Stimulated activated CD8-positive, alpha-beta memory T cell treated with anti-CD3 and anti-CD28 coated beads, Interleukin-12 subunit alpha, Interleukin-12 subunit beta, amount 100 ng/mL, for 4 hours (primary cell): ENCODE measurements around the gene PER3.

ENCODE experiments used
- DNase-seq: peaks from one replicate; pipeline ENCODE4 v3.0.0-alpha.2; 2020; ENCODE audit warnings: low read depth

PER3 gene

DNA sequence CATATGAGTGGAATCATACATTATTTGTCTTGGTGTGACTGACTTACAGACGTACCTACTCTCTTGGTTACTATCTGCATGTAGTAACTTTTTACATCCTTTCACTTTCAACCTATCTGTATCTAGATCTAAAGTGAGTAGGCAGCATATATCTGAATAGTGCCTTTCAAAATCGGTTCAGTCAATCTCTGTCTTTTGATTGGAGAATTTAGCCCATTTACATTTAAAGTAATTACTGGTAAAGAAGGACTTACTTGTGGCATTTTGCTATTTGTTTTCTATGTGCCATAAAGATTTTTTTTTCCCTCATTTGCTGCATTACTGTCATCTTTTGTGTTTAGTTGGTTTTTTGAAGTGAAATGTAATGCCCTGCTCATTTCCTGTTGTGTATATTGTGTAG is 54.6 kb downstream of the PER3 start:
- DNase-seq: no peak

DNA sequence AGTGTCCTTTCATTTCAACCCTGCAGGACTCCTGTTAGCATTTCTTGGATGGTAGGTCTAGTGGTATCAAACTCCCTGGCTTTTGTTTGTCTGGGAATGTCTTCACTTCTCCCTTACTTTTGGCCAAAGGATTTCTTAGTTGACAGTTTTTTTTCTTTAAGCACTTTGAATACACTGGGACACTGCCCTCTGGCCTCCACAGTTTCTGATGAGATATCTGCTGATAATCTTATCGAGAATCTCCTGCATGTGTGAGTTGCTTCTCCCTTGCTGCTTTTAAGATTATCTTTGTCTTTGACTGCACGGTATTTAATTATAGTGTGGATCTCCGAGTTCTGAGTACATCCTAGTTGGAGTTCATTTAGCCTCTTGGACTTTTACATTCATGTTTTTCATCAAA is 55.4 kb downstream of the PER3 start:
- no peak for DNase-seq

DNA sequence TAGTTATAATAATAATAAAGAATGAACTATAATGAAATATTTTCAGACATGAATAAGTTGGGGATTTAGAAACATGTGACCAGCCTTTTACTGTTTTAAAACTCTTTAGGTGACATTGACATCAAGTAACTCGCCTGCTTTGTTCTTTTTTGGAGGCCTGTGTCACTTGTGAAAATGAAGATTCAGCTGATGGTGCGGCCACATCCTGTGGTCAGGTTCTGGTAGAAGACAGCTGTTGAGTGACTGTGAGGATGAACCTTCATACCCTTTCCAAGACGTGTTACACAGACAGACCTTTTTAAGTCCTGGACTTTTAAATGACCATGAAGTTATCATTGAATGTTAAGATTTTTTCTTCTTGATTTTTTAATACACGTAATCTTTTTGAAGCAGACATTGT is 58.4 kb downstream of the PER3 start:
- DNase-seq: no peak

DNA sequence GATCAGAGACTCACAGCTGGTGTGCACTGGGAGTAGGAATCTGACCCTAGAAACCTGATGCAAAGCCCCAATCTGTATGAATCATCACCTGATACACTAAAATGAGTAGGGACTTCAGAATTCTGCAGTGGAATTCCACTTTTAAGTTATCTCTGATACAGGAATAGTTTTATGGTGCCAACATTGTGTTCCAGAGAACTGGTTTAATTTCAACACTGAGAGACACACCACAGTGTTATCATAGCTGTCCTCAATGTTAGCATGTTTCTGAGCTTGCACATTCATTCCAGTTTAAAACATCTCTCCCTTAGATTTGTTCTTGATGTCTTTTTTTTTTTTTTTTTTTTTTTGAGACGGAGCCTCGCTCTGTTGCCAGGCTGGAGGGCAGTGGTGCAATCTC is 61.7 kb downstream of the PER3 start:
- DNase-seq: no peak

DNA sequence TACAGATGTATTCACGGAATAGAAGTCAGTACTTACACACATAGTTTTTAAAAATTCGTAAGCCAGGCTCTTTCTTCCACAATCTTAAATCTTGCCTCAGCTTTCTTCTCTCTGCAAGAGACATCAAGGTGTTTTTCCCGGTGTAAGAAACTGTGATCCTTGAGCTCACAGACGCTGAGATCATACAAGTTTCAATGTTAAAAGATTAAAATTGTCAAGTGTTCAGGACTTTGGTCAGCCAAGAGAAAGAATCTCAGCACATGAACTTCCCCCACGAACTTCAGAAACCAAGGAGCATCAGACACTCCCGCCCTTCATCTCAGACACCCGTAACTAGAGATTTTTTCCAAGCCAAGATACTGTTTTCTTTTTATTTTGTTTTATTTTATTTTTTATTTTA is 62.6 kb downstream of the PER3 start:
- no peak for DNase-seq

DNA sequence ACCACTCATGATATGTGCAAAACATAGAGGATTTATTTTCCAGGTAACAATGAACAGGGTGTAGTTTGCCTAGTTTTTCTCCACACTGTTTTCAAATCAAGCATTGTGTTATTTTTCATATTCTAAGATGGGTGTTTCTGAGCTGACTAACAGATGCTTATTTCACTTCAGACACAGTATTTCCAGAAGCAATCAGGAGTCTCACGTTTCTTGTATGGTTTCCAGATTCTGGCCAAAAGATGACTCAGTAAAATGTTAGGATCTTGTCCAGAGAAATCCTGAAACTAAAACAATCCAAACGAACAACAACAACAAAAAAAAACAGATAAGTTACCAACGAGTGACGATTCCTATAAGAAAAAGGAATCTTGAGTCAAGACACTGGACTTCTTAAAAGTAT is 63.5 kb downstream of the PER3 start:
- DNase-seq: no peak

DNA sequence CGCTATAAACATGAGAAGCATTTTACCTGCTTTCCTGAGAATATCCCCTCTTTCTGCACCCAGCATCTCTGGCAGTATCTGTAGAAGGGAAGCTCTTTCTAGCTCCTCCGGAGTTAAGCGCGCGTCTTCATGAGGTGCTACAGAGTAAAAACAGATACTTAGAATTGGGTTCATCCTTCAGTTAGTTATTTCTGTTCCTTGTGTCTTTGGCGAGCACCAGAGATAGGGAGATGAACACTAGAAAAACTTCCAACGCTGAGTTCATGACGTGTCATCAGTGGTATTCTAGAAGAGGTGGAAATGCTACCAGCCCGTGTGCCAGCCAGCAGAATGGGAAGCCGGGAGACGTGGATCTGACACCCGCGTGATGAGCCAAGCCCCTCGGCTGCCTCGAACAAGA is 66.7 kb downstream of the PER3 start:
- no peak for DNase-seq

DNA sequence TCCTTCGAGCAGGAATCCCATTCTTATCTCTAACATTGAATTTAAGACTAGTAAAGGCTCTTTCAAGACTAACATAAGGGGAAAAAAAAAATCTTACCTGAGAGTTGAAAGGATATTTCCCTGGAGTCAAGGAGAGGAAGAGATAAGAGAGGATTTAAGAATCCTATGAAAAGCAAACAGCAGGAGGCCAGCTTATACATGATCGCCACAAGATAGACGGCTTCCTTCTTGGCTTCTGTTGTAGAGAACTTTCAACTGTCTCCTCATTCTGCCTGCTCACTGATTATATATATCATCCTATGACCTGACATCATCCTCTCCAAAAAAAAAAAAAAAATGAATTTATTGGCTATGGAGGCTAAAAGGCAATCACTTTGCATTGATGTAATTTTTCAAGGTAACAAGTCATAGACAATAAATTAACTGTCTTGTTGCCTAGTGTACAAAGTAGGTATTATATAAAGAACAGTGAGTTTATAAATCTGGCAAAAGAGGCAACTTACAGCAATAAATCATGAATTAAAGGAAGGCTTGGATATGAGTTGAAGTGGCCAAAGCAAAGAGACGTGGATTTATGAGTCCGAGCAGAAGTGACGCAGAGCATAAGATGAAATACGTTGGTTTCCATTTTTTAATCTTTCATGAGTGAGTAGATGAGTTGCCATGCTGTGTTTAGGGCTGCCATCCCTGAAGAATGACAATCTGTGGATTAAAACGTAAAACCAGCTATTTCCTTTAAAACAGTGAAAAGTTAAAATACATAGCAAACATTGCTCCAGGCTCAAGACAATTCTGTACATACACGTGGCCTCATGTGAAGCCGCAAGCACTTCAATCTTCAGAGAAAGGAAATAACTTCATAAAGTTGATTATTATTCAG is 69.0 kb downstream of the PER3 start, which contains the start of gene UTS2:
Gene UTS2, minus strand, starts transcription at position 262 of the 880 bp plus-strand sequence. Its CDS starts 62 bp downstream, at position 200.
- no peak for DNase-seq

DNA sequence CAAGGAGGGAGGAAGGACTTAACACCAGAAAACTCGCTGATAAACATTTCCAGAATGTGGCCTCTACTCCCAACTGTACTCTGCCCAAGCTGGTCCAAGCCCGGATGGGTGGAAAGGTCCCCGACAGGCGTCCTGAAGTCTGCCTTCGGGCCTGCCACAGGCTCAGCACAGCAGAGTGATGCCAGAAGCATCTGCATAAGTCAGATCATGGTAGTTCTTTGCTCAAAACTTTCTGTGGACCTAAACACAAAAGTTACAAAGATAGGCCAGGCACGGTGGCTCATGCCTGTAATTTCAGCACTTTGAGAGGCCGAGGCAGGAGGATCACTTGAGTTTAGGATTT is 69.6 kb downstream of the PER3 start:
- DNase-seq: no peak

DNA sequence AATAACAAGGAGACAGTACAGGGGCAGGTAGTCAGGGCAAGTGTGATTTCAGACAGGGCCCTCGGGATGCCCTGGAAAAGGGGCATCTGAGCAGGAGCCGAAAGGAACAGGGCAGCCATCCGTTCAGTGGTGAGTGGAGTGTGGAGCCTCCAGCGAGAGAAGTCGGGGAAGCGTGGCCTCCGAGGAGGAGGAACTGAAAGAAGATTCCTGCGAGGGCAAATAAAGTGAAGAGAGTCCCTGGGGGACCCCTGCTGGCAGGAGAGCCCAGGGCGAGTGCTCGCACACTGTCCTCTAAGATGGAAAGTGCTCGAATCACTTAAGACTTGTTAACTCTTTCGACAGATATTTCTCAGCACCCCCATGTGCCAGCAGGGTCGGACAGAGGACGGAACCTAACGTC is 72.3 kb downstream of the PER3 start:
- no peak for DNase-seq

DNA sequence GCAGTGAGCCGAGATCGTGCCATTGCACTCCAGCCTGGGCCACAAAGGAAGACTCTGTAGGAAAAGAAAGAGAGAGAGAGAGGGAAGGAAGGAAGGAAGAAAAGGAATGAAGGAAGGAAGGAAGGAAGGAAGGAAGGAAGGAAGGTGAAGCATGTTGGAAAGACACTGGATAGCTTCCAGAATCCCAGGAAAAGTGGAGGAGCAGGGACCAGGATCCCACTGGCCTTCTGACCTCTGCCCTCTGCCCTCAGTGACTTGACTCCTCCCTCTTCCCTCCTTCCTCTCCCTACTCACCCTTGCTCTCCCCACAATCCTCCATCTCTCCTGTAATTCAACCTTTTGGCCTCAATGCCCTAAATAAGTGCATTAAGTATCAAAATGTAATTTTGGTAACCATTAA is 72.9 kb downstream of the PER3 start:
- DNase-seq: no peak

DNA sequence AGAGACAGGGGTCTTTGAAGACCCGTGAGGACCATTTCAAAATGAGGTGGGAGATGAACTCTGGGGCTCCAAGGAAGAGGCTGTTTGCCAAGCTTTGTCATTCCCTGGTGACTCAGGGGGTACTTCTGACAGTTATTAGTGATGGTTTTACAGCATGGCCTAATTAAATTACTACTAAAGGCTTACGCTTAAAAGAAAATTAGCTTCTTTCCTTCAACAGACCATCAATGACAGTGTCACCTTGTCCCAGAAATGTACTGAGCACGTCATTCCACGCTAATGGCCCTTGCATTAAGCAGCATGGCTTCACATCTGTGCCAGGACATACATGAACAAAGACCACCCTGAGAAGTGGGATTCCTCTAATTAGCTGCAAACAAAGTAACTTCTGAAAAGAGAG is 73.9 kb downstream of the PER3 start:
- DNase-seq: no peak

DNA sequence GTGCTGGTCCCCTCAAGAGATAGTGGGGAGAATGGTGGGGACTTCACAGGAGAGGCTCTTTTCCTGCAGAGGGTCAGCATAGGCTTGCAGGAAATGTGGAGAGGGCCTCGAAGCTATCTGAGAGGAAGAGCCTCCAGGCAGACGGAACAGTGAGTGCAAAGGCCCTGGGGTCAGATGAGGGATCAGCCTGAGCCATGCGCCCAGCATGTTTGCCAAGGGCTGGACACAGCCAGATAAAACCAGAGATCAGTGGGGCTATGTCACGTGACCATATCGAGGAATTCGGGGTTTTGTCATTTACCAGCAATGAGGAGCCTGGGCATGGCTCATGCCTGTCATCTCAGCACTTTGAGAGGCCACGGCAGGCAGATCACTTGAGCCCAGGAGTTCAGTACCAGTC is 75.3 kb downstream of the PER3 start:
- no peak for DNase-seq

DNA sequence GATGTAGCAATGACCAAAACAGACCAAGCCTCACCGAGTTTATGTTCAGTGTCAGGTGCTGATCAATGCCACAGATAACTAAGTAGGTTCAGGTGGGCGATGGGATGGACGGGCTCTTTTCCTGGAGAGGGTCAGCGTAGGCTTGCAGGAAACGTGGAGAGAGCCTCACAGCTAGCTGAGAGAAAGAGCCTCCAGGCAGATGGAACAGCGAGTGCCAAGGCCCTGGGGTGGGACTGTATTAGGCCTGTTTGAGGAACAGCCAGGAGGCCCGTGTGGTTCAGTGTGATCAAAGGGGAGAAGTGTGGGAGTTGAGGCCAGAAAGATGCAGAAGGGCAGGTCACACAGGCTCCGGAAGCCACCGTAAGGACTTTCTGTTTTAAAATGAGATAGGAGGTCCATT is 76.0 kb downstream of the PER3 start:
- no peak for DNase-seq

DNA sequence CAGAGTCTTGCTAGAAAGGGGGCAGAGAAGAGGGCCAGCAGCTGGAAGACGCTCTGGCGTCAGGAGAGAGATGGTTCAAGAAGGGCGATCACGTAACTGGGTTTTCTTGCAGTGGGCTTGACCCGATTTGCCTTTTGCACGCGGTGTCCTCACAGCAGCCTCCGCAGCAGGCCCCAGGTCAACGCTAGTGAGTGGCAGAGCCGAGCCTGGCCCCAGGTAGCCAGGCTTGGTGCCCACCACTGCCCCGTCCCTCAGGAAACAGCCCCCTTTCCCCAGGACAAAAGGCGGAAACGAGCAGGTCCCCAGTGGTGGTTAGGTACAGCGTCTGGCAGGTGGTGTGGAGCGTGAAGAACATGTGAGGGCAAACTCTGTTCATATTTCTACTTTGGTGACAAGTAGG is 77.4 kb downstream of the PER3 start:
- DNase-seq: no peak

DNA sequence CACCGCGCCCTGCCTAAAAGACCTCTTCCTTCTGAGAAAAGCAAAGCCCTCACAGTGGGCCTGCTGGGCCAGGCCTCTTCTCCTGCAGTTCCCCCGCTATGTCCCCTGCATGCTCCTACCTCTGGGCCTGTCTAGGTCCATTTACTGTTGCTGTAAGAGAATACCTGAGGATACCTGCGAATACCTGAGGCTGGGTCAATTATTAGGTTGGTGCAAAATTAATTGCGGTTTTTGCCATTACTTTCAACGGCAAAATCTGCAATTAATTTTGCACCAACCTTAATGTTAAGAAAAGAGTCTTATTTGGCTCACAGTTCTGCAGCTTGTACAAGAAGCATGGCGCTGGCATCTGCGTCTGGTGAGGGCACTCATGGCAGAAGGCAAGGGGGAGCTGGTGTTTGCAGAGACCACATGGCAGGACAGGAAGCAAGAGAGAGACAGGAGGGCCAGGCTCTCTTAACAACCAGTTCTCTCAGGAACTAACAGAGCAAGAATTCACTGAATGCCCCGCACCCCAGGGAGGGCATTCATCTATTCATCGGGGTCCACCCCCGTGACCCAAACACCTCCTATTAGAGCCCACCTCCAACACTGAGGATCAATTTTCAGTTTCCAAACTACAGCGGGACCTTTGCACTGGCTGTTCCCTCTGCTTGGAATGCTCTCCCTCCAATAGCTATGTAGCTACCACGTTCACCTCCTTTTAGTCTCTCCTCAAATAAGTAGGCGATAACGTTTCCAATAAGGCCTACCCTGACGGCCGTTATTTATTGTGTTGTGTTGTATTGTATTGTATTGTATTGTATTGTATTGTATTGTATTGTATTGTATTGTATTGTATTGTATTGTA is 78.3 kb downstream of the PER3 start:
- no peak for DNase-seq

DNA sequence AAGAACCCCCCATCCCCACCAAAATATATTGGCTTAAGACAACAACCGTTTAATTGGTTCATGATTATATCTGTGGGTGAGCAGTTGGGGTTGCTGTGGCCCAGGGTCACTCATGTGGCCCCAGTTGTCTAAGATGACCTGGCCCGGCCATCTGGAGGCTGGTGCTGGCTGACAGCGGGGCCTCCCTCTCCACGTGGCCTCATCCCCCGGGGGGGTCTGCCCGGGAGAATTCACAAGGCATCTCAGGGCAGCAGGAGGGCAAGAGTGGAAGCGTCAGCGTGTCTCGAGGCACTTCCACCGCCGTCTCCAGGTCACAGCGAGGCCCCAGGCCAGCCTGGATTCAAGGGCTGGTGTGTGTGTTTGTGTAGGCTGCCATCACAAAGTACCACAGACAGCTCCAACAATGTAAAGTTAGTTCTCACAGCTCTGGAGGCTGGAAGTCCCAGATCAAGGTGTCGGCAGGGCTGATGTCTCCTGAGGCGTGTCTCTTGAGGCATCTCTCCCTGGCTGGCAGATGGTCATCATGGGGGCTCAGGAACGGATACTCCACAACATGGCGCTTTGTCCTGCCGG is 79.8 kb downstream of the PER3 start:
- DNase-seq: no peak

DNA sequence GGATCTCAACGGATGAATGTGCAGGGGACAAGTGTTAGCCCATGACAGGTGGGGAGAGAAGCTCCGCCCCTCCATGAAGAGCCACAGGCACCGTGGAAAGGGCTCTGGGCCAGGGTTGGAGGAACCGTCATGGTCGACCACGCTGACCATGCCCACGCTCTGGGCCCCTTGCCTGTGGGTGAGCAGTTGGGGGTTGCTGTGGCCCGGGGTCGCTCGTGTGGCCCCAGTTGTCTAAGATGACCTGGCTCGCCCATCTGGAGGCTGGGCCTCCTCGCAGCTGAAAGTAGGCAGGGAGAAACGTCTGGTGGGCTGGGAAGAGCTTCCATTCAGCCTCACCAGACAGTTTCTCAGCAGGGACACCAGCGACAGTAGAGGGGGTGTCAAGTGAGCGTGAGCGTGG is 81.9 kb downstream of the PER3 start:
- DNase-seq: no peak

DNA sequence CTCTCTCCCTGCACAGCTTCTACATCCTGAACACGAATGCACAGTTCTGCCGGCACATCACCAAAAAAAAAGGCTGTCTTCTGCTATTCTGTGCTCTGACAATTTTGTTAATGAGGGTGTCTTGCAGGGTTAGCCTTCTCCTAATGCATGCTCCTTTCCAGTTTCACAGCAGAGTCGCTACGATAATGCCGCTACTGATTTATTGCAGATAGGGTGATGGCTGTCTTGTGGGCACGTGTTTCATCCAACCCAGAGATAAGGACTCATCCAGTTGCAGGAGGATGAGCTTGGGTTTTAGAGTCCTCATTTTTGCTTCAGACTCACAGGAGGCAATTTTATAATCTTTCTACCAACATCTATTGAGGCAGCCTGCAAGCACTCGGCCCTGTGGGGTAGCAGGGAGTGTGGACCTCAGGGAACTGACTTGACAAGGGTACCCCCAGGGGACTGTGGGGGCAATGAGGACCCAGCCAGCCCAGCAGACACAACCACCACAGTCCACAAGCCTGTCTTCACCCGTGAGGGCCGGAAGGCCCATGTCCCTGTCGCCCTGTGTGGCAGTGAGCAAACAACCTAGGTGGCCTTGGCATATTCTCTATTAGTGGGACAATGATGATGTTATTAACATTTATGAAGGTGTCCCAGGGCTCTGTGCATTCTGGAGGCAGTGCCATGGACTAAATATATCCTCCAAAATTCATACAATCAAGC is 84.1 kb downstream of the PER3 start:
- no peak for DNase-seq

DNA sequence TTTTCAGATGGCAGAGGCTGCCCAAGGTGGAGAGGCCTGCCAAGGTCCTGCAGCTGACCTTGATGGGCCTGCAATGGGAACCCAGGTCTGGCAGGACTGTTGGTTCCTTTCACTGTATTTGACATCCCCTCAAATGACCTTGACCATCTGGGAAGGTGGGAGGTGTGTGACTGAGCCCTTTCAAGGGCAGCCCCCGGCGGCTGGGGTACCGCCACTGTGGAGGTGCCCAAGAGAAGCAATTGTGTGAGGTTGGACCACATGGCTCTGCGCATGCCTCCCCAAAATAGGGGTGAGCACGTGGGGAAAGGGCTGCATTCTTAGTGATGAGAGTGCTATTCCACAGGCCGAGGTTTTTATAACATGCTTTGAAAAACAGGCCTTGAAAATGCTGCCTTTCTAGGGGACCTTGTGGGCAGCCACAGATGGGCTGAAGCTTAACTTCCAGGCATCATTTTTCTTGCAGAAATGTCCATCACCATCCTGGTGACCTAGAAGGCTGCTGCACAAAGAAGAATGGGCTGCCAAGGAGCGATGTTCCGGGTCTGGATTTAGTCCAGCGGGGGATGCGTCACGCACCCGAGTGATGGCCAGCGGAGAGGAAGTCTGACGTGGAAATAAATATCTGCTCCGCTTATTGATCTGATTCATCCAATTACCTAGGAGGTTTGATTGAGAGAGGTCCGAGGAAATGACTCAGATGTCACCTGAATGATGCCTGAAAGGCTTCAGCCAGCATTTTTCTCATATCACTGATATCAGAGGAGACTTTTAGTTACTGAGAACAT is 85.2 kb downstream of the PER3 start:
- DNase-seq: no peak

DNA sequence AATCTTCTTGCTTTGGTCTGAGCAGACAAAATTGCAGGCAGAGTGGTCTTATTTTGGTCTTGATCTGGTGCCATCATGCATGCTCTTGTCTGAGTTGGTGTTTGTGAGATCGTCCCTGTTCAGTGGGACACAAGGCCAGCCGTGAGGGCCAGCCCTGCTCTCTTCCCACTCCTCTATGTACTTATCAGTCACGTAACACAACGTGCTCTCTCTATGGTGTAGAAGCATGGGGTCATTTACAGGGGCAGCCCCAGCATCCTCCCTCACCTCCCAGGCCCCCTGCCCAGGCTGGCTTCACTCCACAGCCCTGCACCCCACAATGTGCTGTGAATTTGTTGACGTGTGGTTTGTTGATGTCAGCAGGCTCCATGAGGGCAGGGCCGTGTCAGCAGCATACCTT is 87.0 kb downstream of the PER3 start:
- no peak for DNase-seq
